Measurements from ENCODE around the gene FAM171A2. TPM values are rescaled to one million over a fixed set of nuclear protein-coding genes. Genes with fewer than 3 reads are reported as not detected.
A peak's percentile ranks its signal among the peaks of the same experiment; 100 is the strongest.

FAM171A2 gene
- total RNA-seq, 1 donor from 2014 or later = 2.7 TPM

- DNase-seq (ENCODE audit: low read depth) = no peak
Observed at GRCh38 chr17:44361292-44362260, 2.1 kb downstream of the FAM171A2 start.

- DNase-seq (ENCODE audit: low read depth) = peak; percentile 27
Observed at GRCh38 chr17:44360826-44361225, 2.8 kb downstream of the FAM171A2 start.

- no peak for DNase-seq (ENCODE audit: low read depth)
Observed at GRCh38 chr17:44360144-44360533, 3.5 kb downstream of the FAM171A2 start.

GRCh38 chr17:44359458-44360143 is 4.1 kb downstream of the FAM171A2 start:
- DNase-seq (ENCODE audit: low read depth) = no peak

GRCh38 chr17:44359006-44359405 is 4.6 kb downstream of the FAM171A2 start:
- no peak for DNase-seq (ENCODE audit: low read depth)

GRCh38 chr17:44358066-44358465 is 5.6 kb downstream of the FAM171A2 start:
- no peak for DNase-seq (ENCODE audit: low read depth)

GRCh38 chr17:44356241-44356640 is 7.4 kb downstream of the FAM171A2 start:
- no peak for DNase-seq (ENCODE audit: low read depth)

GRCh38 chr17:44355642-44356099 is 8.0 kb downstream of the FAM171A2 start:
- DNase-seq (ENCODE audit: low read depth) = no peak

- no peak for DNase-seq (ENCODE audit: low read depth)
Observed at GRCh38 chr17:44354582-44355561, 8.8 kb downstream of the FAM171A2 start.

- DNase-seq (ENCODE audit: low read depth) = no peak
Observed at GRCh38 chr17:44353672-44354331, 9.9 kb downstream of the FAM171A2 start.

- DNase-seq (ENCODE audit: low read depth) = no peak
Observed at GRCh38 chr17:44352828-44353671, 10.6 kb downstream of the FAM171A2 start.

GRCh38 chr17:44351961-44352827 is 11.5 kb downstream of the FAM171A2 start:
- no peak for DNase-seq (ENCODE audit: low read depth)

GRCh38 chr17:44351464-44351863 is 12.2 kb downstream of the FAM171A2 start:
- DNase-seq (ENCODE audit: low read depth) = no peak

GRCh38 chr17:44350733-44351226 is 12.9 kb downstream of the FAM171A2 start:
- DNase-seq (ENCODE audit: low read depth) = peak; percentile 33

GRCh38 chr17:44349553-44350070 is 14.0 kb downstream of the FAM171A2 start:
- no peak for DNase-seq (ENCODE audit: low read depth)

GRCh38 chr17:44348988-44349364 is 14.7 kb downstream of the FAM171A2 start:
- DNase-seq (ENCODE audit: low read depth) = no peak

- peak; percentile 30 for DNase-seq (ENCODE audit: low read depth)
Observed at GRCh38 chr17:44348234-44348987, 15.2 kb downstream of the FAM171A2 start.
